NCI-H2196 treated with DMSO at 0.1 percent for 48 hours (cell line): ENCODE measurements around the gene ZMYND8.
"Not testable (repeated sequence)": the region's sequence is repeated elsewhere in the genome, so short reads cannot be mapped to it uniquely, and the experiment has no call there.

Source experiments
- DNase-seq: peaks from one replicate; lab custom pipeline; 2025; ENCODE audit not compliant: unreplicated experiment; lab: John Stamatoyannopoulos, UW

Gene ZMYND8

DNA sequence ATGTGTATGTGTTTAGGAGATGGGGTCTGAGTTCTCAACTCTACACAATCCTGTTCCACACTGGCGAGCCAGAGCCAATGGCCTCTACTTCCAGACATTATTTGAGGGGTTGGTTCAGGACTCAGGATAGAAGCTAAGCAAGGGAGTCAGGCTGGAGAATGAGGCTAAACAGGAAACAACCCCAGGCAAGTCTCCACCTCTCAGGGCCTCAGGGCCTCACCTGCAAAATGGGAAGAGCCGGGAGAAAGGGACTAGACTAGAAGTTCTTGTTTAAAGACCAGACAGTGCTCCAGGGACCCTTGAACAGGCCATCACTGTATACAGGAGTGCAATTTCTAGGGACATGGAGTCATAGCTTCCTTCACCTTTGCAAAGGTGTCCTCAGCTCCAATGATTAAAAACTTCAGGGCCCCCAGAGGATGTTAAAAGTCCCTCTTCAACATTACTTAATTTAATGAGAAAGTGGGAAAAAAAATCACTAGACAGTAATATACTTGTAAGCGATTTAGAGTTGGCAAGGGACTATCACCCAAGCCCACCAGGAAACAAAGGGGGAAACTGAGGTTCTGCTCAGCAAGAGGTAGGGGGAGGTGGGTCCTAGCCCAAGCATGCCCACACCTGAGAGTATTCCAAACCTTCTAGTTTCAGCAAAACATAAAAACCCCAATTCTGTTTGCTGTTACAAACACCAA lies 41.7 kb downstream of the ZMYND8 start:
- DNase-seq, result no peak

DNA sequence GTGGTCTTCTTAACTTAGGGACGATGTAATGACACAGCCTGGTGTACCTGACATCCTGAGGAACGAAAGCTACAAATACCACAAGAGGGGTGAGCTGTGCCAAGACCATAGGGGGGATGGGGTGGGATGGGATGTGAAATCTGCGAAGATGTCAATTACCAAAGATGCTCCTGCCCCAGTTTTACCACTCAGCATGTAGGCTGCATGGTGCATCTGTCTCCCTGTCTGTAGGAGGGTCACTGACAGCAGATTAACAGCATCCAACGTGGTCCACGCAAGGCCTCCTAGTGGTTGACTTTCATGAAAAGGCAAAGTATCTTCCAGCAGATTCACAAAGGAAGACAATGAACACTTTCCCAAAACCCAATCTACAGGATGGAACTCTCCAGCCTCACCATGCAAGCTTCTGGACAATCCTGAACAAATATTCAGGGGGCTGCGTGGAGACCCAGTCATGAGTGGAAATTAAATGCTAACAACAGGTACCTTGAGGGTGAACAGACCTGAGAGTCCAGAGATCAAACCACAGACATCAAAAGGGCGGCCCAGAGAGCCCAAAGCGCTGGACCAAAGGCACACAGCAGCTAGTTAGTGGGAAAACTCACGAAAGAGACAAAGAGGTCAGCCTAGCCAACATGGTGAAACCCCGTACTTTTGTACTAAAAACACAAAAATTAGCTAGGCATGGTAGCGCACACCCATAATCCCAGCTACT lies 44.4 kb downstream of the ZMYND8 start:
- DNase-seq, result no peak

DNA sequence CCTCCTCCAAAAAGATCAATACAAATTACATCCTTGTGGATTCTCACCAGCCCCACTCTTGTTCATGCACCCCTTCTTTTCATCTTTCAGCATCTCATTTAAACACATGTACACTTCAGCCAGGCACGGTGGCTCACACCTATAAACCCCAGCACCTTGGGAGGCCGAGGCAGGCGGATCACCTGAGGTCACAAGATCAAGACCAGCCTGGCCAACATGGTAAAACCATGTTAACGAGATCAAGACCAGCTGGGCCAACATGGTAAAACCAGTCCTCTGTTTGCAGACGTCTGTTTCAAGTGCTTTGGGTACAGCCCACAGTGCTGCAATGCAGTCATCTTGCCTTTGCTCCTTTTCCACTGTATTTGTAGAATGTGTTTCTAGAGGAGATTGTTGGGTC lies 45.3 kb downstream of the ZMYND8 start:
- DNase-seq, result no peak

DNA sequence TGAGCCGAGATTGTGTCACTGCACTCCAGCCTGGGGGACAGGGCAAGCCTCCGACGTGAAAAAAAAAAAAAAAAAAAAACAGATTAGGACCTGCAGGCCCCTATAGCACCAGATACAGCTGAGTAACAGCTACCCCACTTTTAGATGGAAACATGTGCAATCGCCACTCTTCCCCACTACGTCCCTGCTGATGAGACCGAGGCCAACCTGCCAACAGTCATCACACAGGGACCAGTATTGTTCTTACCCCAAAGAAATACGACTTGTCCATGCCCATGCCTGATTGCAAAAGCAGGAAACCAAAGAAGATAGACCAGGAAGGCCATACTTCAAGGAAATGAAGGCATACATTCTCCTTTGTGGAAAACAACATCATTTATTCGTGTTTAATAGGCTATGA lies 45.8 kb downstream of the ZMYND8 start:
- no peak for DNase-seq

DNA sequence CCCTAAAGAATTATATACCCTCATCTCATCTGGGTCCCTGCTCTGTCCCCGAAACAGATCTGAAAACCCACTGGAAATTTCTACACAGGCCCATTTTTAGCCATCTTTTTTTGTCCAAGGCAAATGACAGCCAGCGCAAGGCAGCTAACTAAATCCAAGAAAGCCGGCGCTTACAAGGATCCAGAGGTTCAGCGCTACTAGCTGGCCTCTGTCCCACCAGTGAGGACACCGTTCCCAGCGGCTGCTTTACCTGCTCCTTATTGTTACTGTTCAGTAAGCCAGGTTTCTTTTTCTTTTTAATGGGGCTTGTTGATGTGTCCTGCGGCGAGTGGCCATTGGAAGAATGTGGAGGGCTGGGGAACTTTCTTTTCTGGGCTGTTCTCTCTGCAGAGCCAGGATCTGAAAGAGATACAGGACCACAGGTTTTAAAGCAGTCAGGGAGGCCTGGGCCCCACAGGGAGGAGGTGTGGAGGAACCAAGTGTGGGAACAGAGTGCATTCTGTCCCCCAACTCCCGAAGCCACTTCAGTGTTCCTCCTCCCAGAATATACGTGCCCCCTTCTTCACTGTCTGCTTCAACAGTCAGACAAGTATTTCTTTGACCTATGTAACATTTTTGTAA lies 46.6 kb downstream of the ZMYND8 start:
- no peak for DNase-seq

DNA sequence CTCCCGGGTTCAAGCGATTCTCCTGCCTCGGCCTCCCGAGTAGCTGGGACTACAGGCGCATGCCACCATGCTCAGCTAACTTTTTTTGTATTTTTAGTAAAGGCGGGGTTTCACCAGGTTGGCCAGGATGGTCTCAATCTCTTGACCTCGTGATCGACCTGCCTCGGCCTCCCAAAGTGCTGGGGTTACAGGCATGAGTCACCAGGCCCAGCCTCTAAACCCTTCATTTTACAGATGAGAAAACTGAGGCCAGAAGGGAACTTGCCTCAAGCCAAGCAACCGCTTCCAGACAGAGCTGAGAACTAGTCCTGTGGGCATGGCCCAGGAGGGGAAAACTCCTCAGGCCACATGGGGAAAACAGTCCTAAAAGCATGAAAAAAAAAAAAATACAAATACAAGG lies 47.1 kb downstream of the ZMYND8 start:
- no peak for DNase-seq

DNA sequence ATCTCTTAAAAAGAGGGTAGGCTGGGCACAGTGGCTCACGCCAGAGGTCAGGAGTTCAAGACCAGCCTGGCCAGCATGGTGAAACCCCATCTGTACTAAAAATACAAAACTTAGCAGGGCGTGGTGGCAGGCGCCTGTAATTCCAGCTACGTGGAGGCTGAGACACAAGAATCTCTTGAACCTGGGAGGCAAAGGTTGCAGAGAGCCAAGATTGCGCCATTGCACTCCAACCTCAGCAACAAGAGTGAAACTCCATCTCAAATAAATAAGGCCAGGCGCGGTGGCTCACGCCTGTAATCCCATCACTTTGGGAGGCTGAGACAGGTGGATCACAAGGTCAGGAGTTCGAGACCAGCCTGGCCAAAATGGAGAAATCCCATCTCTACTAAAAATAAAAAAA lies 48.9 kb downstream of the ZMYND8 start:
- DNase-seq, result not testable (repeated sequence)

DNA sequence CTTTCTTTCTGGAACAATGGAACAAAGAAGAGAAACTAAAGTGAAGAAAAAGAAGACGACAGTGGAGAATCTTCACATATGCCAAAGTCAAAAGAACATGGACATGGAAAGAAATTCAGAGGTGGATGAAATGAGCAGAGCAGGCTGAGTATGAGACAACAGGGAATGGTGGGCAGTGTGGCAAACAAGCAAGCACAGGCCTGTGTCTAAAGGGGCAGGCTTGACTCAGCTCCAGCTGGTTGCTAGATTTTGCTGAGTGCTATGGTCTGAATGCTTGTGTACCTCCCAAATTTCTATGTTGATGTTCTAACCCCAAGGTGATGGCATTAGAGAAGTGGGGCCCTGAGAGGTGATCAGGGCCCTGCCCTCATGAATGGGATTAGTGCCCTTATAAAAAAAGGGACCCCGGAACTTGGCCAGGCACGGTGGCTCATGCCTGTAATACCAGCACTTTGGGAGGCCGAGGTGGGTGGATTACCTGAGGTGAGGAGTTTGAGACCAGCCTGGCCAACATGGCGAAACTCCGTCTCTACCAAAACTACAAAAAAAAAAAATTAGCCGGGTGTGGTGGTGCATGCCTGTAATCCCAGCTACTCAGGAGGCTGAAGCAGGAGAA lies 49.6 kb downstream of the ZMYND8 start:
- DNase-seq, result no peak

DNA sequence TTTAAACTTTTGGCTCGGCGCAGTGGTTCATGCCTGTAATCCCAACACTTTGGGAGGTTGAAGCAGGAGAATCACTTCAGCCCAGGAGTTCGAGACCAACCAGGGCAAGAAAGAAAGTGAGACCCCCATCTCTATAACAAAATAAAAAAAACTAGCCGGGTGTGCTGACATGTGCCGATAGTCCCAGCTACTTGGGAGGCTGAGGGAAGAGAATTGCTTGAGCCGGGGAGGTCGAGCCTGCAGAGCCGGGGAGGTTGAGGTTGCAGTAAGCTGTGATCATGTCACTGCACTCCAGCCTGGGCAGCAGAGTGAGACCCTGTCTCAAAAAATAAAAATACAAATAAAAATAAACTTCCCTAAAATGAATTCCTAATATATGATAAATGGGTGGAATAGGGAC lies 50.4 kb downstream of the ZMYND8 start:
- no peak for DNase-seq

DNA sequence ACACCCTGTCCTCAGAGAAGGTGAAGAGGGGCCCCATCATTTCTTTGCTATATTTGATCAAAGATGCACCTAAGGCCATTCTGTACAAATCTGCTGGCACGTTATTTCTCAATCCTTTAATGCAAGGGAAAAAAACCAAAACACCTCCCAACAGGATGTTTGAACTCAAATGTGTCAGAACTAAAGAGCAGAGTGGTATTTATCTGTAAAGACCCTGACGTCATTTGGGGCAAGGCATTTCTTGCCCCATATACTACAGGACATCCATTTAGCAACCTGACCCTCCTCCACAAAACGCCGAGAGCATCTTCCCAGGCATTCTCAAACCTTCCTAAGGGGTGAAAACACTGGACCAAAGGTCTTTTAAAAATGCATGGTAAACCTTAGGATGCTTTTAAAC lies 50.8 kb downstream of the ZMYND8 start:
- DNase-seq, result no peak

DNA sequence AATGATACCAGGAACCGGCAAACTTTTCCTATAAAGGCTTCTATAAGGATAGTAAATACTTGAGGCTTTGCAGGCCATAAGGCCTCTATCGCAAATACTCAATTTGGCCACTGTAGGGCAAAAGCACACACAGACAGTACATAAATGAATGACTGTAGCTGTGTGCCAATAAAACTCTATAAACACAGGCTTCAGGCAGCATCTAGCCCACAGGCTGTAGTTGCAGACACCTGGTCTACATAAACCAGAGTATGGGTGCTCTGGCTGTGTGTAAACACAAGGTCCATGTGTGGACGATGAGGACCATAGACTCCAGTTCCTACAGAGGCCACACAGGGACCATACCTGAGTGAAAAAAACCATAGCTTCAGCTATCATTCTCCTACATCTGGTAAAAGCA lies 52.2 kb downstream of the ZMYND8 start:
- DNase-seq, result peak; percentile 18

DNA sequence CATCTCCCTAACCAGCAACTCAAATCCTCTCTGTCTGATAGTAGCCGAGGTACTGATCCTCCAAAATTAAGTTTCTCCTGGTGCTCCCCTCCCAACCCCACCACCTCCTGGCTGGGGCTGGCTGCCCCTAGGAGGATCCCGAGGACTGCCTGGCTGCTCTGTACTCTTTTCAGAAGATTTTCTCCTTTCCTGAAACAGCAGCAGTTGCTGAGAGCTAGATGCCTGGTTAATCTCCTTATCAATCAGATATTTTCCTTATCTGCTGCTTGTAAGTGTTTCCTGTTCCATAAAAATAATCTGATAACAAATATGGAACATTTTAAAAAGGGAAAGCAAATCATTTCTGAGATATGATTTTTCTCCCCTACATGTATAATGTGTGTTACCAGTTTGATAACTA lies 52.8 kb downstream of the ZMYND8 start:
- DNase-seq, result no peak

DNA sequence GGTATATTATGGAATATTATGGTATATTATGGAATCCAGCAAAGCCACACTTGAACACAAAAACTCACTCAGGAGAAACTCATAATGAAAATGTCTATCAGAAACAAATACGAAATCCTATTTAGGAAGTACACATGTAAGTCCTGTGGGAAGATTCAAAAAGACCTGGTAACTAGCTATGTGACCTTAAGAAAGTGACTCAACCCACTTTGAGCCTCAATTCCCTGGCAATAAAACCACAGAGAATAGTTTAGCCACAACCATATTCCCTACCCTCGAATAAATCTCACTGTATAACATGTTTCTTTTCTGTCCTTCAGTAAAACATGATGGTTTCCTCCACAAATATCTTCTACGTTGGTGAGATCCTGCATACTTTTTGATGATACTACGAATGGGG lies 56.4 kb downstream of the ZMYND8 start:
- no peak for DNase-seq

DNA sequence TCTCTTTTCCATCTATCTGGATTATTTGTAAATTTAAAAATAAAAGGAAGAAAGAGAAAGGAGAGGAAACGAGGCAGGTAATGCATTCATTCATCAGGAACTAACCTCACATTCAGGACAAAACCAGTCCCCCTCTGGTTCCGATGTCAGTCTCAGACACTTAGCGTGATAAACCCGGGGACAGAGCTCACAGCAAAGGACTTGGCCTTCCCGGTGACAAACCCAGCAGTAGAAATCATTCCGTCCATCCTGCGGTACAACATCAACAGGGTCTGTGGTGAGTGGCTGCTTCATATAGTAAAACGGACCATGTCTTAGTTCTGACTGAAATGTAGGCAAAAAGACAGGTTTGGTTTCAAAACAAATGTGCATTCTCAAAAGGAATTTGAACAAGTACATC lies 57.9 kb downstream of the ZMYND8 start:
- no peak for DNase-seq

DNA sequence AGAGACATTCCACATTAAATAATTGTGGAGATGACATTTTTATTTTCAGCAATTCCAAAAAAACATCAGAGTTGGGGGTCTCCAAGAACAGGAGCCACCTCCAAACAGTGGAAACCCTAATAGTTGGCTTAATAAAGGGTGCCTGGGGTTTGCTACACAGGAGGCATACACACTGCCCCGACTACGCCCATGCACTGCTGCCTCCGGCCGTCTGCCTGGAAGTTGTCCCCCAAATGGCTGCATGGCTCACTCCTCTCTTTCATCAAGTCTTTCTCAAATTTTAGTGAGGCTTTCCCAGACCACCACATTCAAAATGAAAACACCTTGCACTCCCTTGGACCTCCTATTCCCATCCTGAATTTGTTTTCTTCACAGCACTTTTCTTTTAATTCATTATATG lies 58.8 kb downstream of the ZMYND8 start:
- no peak for DNase-seq

DNA sequence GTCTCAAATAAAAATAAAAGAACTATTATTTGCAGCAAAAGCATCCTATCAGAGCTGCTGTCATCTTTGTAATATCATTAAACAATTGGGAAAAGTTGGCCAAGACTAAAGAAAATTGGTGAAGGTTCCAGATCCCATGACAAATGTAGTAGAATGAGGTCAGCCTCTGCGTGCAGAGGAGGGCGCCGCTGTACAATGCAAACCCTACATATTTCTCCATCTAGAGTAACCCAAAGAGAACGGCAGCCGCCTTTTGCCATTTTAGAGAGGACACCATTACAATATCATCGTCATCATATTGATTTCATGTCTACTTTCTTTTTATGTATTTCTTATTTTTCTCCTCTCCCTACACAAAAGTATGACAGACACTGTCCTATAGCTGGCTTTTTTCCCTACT lies 59.5 kb downstream of the ZMYND8 start:
- no peak for DNase-seq

DNA sequence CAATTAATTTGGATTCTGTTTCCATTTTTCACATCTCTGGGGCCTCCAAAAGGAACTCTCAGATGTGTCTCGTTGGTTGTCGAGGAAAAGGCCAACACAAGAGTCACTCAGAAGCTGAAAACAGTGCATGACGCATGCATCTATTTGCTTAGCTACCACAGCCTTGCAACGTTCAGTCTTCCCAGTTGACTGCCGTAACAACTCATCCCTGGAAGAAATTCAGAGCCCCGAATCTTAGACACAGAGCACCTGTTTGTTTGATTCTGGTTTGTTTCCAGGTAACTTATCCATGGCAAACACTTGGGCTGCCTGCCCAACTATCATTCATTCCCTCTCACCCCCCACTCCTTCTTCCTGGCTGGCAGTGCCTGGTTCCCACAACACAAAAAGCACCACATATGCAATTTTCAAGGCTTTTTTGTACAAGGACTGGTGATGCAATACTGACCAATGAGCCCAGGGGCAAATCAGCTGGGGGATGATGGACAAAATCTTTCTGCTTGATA lies 60.5 kb downstream of the ZMYND8 start:
- peak; percentile 38 for DNase-seq

DNA sequence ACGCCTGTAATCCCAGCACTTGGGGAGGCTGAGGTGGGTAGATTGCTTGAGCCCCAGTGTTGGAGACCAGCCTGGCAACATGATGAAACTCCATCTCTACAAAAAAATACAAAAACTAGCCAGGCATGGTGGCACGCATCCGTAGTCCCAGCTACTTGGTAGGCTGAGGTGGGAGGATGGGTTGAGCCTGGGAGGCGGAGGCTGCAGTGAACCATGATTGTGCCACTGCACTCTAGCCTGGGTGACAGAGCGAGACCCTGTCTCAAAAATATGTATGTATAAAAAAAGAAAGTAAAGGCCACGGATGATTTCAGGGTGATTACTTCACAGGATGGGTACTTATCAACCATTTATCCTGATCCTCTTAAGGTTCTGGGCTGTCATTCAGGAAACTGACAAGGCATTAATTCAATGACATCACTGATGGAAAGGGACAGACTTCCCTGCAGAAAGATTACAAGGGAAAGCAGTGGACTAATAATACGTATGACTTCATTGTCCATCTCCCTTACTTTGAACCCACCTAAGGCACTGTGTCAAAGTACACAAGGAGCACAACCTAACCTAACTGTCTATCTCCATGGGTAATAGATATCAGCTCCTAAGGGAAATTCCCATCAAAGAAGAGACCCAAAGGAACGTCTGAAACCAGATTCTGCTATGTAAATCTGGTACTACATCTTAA lies 61.2 kb downstream of the ZMYND8 start:
- no peak for DNase-seq

DNA sequence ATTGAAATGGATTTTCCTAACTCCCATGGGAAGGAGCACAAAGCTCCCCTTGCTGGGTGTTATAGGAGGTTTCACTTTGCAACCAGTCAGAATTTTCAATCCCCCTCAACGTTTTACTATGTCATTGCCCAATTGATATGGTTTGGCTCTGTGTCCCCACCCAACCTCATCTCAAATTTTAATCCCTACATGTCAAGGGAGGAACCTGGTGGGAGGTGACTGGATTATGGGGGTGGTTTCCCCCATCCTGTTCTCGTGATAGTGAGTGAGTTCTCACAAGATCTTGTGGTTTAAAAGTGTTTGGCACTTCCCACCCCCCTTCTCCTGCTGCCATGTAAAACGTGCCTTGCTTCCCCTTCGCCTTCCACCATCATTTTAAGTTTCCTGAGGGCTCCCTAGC lies 62.9 kb downstream of the ZMYND8 start:
- no peak for DNase-seq

DNA sequence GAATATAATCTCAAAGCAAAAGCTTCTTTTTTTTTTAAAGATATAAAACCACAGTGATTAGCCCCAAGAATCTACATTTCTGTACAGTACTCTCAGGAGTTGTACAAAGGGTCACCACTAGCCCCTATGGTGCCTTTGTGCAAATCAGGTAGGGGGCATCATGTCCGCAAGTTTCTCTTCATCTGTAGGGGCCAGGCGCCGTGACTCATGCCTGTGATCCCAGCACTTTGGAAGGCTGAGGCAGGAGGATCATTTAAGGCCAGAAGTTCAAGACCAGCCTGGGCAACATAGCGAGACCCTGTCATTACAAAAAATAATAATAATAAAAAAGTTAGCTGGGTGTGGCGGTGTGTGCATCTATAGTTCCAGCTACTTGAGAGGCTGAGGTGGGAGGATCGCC lies 63.9 kb downstream of the ZMYND8 start:
- DNase-seq, result no peak
